Activated CD4-positive, alpha-beta T cell treated with anti-CD3 and anti-CD28 coated beads, Interleukin-2, amount 50 U/mL, for 4 hours (primary cell): ENCODE measurements around the gene SMARCAL1.

Experiments used
- DNase-seq, 2 experiments: peaks; one replicate each; pipeline ENCODE4 v3.0.0-alpha.2; 2020

Gene SMARCAL1

GRCh38 chr2:216477283-216478035 is 65.2 kb downstream of the SMARCAL1 start:
- DNase-seq: no peak

- DNase-seq: no peak
These were observed 65.9 kb downstream of the SMARCAL1 start for GRCh38 chr2:216478151-216478550.

- DNase-seq: no peak
These were observed 66.5 kb downstream of the SMARCAL1 start for GRCh38 chr2:216478791-216479190.

GRCh38 chr2:216480221-216480620 is 67.9 kb downstream of the SMARCAL1 start:
- DNase-seq: no peak

GRCh38 chr2:216482640-216483039 is 70.4 kb downstream of the SMARCAL1 start:
- no peak for DNase-seq

GRCh38 chr2:216485237-216485636 is 73.0 kb downstream of the SMARCAL1 start:
- DNase-seq: no peak

GRCh38 chr2:216485745-216486144 is 73.5 kb downstream of the SMARCAL1 start:
- no peak for DNase-seq

- DNase-seq: no peak
These were observed 74.0 kb downstream of the SMARCAL1 start for GRCh38 chr2:216486271-216486670.

GRCh38 chr2:216486708-216487107 is 74.4 kb downstream of the SMARCAL1 start:
- DNase-seq: no peak

- no peak for DNase-seq
These were observed 77.8 kb downstream of the SMARCAL1 start for GRCh38 chr2:216490061-216490460.

- no peak for DNase-seq
These were observed 79.7 kb downstream of the SMARCAL1 start for GRCh38 chr2:216491793-216492596.

- no peak for DNase-seq
These were observed 80.5 kb downstream of the SMARCAL1 start for GRCh38 chr2:216492597-216493333.

- no peak for DNase-seq
These were observed 81.0 kb downstream of the SMARCAL1 start for GRCh38 chr2:216493334-216493685.

GRCh38 chr2:216495656-216496055 is 83.4 kb downstream of the SMARCAL1 start:
- no peak for DNase-seq

GRCh38 chr2:216497382-216498069 is 85.2 kb downstream of the SMARCAL1 start:
- no peak for DNase-seq

GRCh38 chr2:216498070-216498378 is 85.7 kb downstream of the SMARCAL1 start:
- DNase-seq: no peak

GRCh38 chr2:216498379-216499352 is 86.4 kb downstream of the SMARCAL1 start, which contains the start of gene RPL37A:
Gene RPL37A (plus strand): TSS chr2:216498844. CDS start chr2:216498875, 31 bp downstream.
- DNase-seq: peak; percentile 84 to 86

GRCh38 chr2:216499641-216500218 is 87.4 kb downstream of the SMARCAL1 start:
- no peak for DNase-seq

GRCh38 chr2:216500572-216500971 is 88.3 kb downstream of the SMARCAL1 start:
- no peak for DNase-seq

GRCh38 chr2:216501854-216502253 is 89.6 kb downstream of the SMARCAL1 start:
- DNase-seq: no peak
